Islet precursor cell (in vitro differentiated cells): ENCODE results near the gene STAG3.
A peak's percentile ranks its signal among the peaks of the same experiment; 100 is the strongest.
"Not testable (repeated sequence)": the region's sequence is repeated elsewhere in the genome, so short reads cannot be mapped to it uniquely, and the experiment has no call there.

ENCODE experiments used
- DNase-seq: peaks from one replicate; pipeline ENCODE4 v3.0.0-alpha.2; 2018

STAG3 gene

GRCh38 chr7:100212631-100213286 is 35.0 kb downstream of the STAG3 start:
- no peak for DNase-seq

- no peak for DNase-seq
Measured at GRCh38 chr7:100213672-100214071, 36.0 kb downstream of the STAG3 start.

- DNase-seq: not testable (repeated sequence)
Measured at GRCh38 chr7:100214356-100214755, 36.6 kb downstream of the STAG3 start.

GRCh38 chr7:100215895-100216294 is 38.2 kb downstream of the STAG3 start:
- DNase-seq: no peak

- DNase-seq: not testable (repeated sequence)
Measured at GRCh38 chr7:100217934-100218333, 40.2 kb downstream of the STAG3 start.

- DNase-seq: no peak
Measured at GRCh38 chr7:100219271-100219737, 41.6 kb downstream of the STAG3 start.

GRCh38 chr7:100219801-100220585 is 42.3 kb downstream of the STAG3 start, which contains the start of gene PVRIG:
Gene PVRIG (plus strand): TSS chr7:100219949. CDS start chr7:100219971, 22 bp downstream.
- not testable (repeated sequence) for DNase-seq

- DNase-seq: no peak
Measured at GRCh38 chr7:100220586-100221230, 43.0 kb downstream of the STAG3 start.

GRCh38 chr7:100221231-100221718 is 43.6 kb downstream of the STAG3 start:
- no peak for DNase-seq

GRCh38 chr7:100221767-100222444 is 44.2 kb downstream of the STAG3 start:
- DNase-seq: no peak

GRCh38 chr7:100222445-100223132 is 44.9 kb downstream of the STAG3 start:
- DNase-seq: no peak

- not testable (repeated sequence) for DNase-seq
Measured at GRCh38 chr7:100223376-100223927, 45.7 kb downstream of the STAG3 start.

GRCh38 chr7:100224891-100225290 is 47.2 kb downstream of the STAG3 start:
- DNase-seq: not testable (repeated sequence)

- DNase-seq: not testable (repeated sequence)
Measured at GRCh38 chr7:100234660-100235317, 57.1 kb downstream of the STAG3 start.

- DNase-seq: not testable (repeated sequence)
Measured at GRCh38 chr7:100239975-100240374, 62.3 kb downstream of the STAG3 start.

- DNase-seq: not testable (repeated sequence)
Measured at GRCh38 chr7:100243385-100243784, 65.7 kb downstream of the STAG3 start.

- not testable (repeated sequence) for DNase-seq
Measured at GRCh38 chr7:100244988-100245605, 67.4 kb downstream of the STAG3 start.

GRCh38 chr7:100246121-100246864 is 68.6 kb downstream of the STAG3 start:
- not testable (repeated sequence) for DNase-seq

- not testable (repeated sequence) for DNase-seq
Measured at GRCh38 chr7:100246865-100247137, 69.1 kb downstream of the STAG3 start.

- peak; percentile 94 for DNase-seq
Measured at GRCh38 chr7:100247152-100247757, 69.5 kb downstream of the STAG3 start.
